Measurements from ENCODE around the gene IZUMO1R.
A peak's percentile ranks its signal among the peaks of the same experiment; 100 is the strongest.
"Not testable (repeated sequence)": the region's sequence is repeated elsewhere in the genome, so short reads cannot be mapped to it uniquely, and the experiment has no call there.

IZUMO1R gene

DNA sequence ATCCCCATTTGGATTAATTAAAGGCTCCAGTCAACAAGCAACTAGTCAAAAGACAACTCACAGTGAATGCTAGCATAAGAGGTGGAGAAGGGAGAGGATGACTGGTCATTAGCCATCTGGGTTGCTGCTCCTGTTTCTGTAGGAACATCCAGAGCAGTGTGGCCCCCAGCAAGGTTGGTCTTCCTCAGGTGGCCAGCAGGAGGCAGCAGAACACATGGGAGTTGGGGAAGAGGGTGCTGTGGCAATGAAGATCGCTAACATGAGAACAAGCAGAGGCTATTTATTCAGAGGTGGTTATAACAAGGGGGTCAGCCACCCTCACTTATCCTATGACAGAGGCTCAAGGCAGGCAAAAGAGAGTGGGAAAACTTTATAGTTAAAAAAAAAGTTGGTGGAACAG, 21.3 kb downstream of the IZUMO1R start:
- DNase-seq (ENCODE audit: low read depth in 2 of 2) = peak; percentile 28 to 38

DNA sequence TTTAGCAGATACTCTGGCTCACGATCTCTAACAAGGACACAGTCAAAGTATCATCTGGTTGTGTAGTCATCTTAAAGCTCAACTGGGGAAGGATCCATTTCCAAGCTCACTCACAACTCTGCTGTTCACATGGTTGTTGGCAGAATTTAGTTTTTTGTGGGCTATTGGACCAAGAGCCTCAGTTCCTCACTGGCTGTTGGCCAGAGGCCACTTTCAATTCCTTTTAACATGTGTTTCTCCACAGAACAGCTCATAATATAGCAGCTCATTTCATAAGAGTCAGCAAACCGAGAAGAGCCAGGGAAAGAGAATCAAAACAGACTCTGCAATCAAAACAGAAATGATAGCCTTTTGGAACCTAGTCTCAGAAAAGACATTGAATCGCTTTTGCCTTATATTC, 22.6 kb downstream of the IZUMO1R start:
- no peak for DNase-seq (ENCODE audit: low read depth in 2 of 2)

DNA sequence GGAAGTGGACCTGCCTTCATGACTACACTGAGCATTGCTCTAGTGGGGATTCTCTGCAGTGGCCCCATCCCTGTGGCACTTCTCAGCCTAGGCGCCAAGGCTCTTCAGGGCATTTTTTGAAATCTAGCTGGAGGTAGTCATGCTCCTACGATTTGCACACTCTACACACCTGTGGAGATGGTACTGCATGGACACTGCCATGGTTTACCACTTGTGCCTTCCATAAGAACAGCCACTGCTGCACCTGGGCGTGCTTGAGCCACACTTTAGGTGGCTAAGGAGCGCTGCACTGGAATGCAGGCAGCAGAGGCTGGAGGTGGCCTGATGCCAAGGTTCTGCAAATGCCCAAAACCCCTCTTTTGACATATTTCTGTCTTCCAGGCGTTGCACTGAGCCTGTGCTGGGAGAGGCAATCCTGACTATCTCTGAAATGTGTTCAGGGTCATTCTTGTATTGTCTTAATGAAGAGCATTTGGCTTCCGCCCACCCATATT, 24.3 kb downstream of the IZUMO1R start:
- DNase-seq (ENCODE audit: low read depth in 2 of 2) = no peak

- no peak for DNase-seq (ENCODE audit: low read depth in 2 of 2)
Measured at GRCh38 chr11:94329501-94329900, 25.1 kb downstream of the IZUMO1R start.

DNA sequence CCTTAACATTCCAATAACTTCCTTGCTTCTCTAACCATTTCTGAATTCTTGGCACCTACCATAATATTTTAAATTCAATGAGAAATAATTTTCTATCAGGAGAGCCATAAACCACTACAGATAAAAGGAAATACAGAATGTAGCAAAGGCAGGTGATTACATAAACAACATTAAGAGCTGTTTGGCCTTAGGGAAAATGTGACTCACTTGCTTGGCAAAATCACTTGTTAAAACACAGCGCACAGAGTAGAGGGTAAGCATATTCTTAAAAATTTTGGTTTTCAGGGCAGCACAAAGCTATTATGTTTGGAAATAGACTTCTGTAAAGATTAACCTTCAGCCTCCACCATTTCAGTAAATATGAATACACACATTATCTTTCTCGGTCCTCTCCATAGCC, 26.4 kb downstream of the IZUMO1R start:
- no peak for DNase-seq (ENCODE audit: low read depth in 2 of 2)

GRCh38 chr11:94332814-94333213, 28.4 kb downstream of the IZUMO1R start:
- DNase-seq (ENCODE audit: low read depth in 2 of 2) = no peak

DNA sequence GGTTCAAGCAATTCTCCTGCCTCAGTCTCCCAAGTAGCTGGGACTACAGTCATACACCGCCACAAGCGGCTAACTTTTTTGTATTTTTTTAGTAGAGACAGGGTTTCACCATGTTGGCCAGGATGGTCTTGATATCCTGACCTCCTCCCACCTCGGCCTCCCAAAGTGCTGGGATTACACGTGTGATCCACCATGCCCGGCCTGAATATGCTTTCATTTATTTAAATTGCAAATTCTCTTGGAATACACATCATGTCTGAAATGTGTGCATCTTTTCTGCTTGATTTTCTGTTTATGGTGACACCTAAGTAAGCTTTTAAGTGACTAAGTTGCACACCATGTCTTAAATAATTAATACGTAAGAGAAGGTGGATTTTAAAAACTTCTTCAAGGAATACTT, 31.7 kb downstream of the IZUMO1R start:
- DNase-seq (ENCODE audit: low read depth in 2 of 2) = no peak

- DNase-seq (ENCODE audit: low read depth in 2 of 2) = no peak
Measured at GRCh38 chr11:94338651-94339050, 34.3 kb downstream of the IZUMO1R start.

DNA sequence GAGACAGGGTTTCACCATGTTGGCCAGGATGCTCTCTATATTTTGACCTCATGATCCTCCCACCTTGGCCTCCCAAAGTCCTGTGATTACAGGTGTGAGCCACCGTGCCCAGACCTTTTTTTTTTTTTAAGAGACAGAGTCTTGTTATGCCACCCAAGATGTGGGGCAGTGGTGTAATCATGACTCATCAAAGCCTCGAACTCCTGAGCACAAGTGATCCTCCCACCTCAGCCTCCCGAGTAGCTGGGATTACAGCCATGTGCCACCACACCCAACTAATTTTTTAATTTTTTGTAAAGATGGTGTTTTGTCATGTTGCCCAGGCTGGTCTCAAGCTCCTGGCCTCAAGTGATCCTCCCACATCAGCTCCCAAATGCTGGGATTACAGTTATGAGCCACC, 37.9 kb downstream of the IZUMO1R start:
- DNase-seq (ENCODE audit: low read depth in 2 of 2) = no peak

- DNase-seq (ENCODE audit: low read depth in 2 of 2) = no peak
Measured at GRCh38 chr11:94343495-94343894, 39.1 kb downstream of the IZUMO1R start.

- DNase-seq (ENCODE audit: low read depth in 2 of 2) = not testable (repeated sequence)
Measured at GRCh38 chr11:94346311-94346710, 41.9 kb downstream of the IZUMO1R start.

GRCh38 chr11:94350850-94351563, 46.6 kb downstream of the IZUMO1R start:
- not testable (repeated sequence) for DNase-seq (ENCODE audit: low read depth in 2 of 2)
